ENCODE measurements around the gene WFDC1. TPM values are rescaled to one million over a fixed set of nuclear protein-coding genes. Genes with fewer than 3 reads are reported as not detected.
A peak's percentile ranks its signal among the peaks of the same experiment; 100 is the strongest.

The WFDC1 gene
- total and polyA plus RNA-seq, 2 of the 4 experiments (the other 2 are of a cell fraction): 4.7 to 6.8 TPM

DNA sequence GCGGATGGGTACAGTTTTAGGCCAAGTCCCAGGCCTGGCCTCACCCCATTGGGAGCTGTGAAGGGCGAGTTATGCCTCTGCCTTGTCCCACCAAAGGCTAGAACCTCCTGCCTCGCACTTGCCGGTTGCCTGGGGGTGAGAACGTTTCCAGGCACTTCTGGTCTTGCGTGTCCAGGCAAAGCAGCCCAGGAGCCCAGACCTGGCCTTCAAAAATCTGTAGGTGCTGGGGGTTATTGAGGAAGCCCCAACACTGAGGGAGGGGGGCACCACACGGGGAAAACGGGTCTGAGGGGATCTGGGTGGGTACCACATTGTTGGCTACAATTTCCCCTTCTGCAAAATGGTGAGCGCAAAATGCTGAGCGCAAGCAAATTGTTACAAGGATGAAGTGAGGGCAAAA, 61.5 kb downstream of the WFDC1 start:
- Histone ChIP-seq H3K14ac (replicated peaks; ENCODE audit: low read depth, low read length) (no peak overlapping the region), H2BK5ac (ENCODE audit: low read depth, low read length, poor library complexity, severe bottlenecking) (no peak overlapping the region), H2AK5ac (ENCODE audit: low read depth, low read length) (no peak overlapping the region), H3K4me3 (ENCODE audit: insufficient read depth, low read depth, low read length) (no peak overlapping the region), H3K56ac (ENCODE audit: extremely low read depth, insufficient read depth, low read length) (no peak overlapping the region), H4K8ac (ENCODE audit: low read depth in 2 of 2, low read length in 2 of 2) (no peak overlapping the region), H3K4ac (ENCODE audit: low read depth, low read length) (no peak overlapping the region), H3K79me1 (ENCODE audit: low read depth in 1 of 2, low read length in 2 of 2) (no peaks in the 10 kb centered on the region), H4K20me1 (ENCODE audit: insufficient read depth, low read length) (peaks cover 2% of the 10 kb centered on the region; the same call in 1 of the 2 replicates), H3K9me3 (ENCODE audit: control insufficient read depth, insufficient read depth, low read length) (no peaks in the 10 kb centered on the region; the same call in 1 of the 2 replicates), H3K27me3 (ENCODE audit: control insufficient read depth, insufficient read depth, low read length) (peaks cover 56% of the 10 kb centered on the region), H3K4me2 (ENCODE audit: low read depth, low read length) (no peak overlapping the region), H4K5ac (ENCODE audit: low read depth, low read length) (no peak overlapping the region), H3K27ac (ENCODE audit: insufficient read depth, low read length) (no peak overlapping the region), H4K91ac (ENCODE audit: insufficient read depth, low read depth, low read length) (no peak overlapping the region), H2BK15ac (ENCODE audit: low read depth, low read length) (no peak overlapping the region), H3K4me1 (ENCODE audit: control insufficient read depth, insufficient read depth, low read length) (peaks cover 3% of the 10 kb centered on the region; the same call in 1 of the 2 replicates), H2AFZ (replicated peaks; ENCODE audit: low read length, poor library complexity) (no peak overlapping the region), H3K23ac (ENCODE audit: low read depth, low read length) (no peak overlapping the region), H2AK9ac (replicated peaks; ENCODE audit: low read depth, low read length, poor library complexity) (no peak overlapping the region), H3K9me1 (ENCODE audit: insufficient read depth, low read length) (no peaks in the 10 kb centered on the region), H3K36me3 (ENCODE audit: control insufficient read depth, insufficient read depth, low read length) (no peaks in the 10 kb centered on the region), H2BK20ac (ENCODE audit: low read depth, low read length) (no peak overlapping the region), H2BK120ac (ENCODE audit: low read depth, low read length) (no peak overlapping the region), H3K18ac (ENCODE audit: low read depth, low read length) (no peak overlapping the region), H3K9ac (ENCODE audit: low read depth, low read length) (no peak overlapping the region)
- WGBS, 2 experiments (ENCODE audit: extremely low coverage in 2 of 2, insufficient read length in 1 of 2): 80% methylated on average over 2 of the region's 10 CpGs; no CpG with 5 or more reads in 1 of the 2 experiments
- TF ChIP-seq NFE2L2 (IDR thresholded peaks at IDR 0.05; ENCODE audit: low read depth, low read length): no peak
- TF ChIP-seq MAFK (IDR thresholded peaks at IDR 0.05; ENCODE audit: low read depth, low read length): 0 out of 2 replicates have a peak, but pooled peaks have one; percentile 1
- TF ChIP-seq RAD21 (IDR thresholded peaks at IDR 0.05; ENCODE audit: low read length): no peak
- TF ChIP-seq RCOR1 (IDR thresholded peaks at IDR 0.05; ENCODE audit: insufficient replicate concordance, low read length): no peak
- no peak for TF ChIP-seq CEBPB (IDR thresholded peaks at IDR 0.05; ENCODE audit: low read depth, low read length)
- no peak for TF ChIP-seq BHLHE40 (IDR thresholded peaks at IDR 0.05; ENCODE audit: low read depth, low read length)
- TF ChIP-seq, protein P1, sequence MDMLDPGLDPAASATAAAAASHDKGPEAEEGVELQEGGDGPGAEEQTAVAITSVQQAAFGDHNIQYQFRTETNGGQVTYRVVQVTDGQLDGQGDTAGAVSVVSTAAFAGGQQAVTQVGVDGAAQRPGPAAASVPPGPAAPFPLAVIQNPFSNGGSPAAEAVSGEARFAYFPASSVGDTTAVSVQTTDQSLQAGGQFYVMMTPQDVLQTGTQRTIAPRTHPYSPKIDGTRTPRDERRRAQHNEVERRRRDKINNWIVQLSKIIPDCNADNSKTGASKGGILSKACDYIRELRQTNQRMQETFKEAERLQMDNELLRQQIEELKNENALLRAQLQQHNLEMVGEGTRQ (IDR thresholded peaks at IDR 0.05; ENCODE audit: low read depth, low read length): no peak
- dilution Hi-C loops (cut with HindIII; ENCODE audit: low sequenced_read_pairs, unreplicated experiment): no loop called here
- ChIA-PET CTCF (no interaction called here), POLR2A (ENCODE audit: unreplicated experiment) (no interaction called here)
- intact Hi-C loops (cut with micrococcal nuclease): no loop called here
- no peak for ATAC-seq (ENCODE audit: low read depth)
- in situ Hi-C loops (cut with MboI; ENCODE audit: low sequenced_read_pairs): no loop called here
- no peak for DNase-seq
- BruUV-seq (replicated peaks): no TSS peak

Data from IMR-90 (cell line).